HepG2 (cell line): ENCODE results near the gene GATA5. TPM values are rescaled to one million over a fixed set of nuclear protein-coding genes. Genes with fewer than 3 reads are reported as not detected.

Experiments
- HNRNPL ChIP-seq: fragments of 200-400 bp; formaldehyde crosslinking; IDR thresholded peaks from 2 replicates; pipeline ENCODE4 v1.6.1; 2017; ENCODE audit warnings: mild to moderate bottlenecking, low read depth, low read length
- KAT8 ChIP-seq: IDR thresholded peaks from 2 replicates; pipeline ENCODE4 v1.6.1; 2016; ENCODE audit warnings: missing genetic modification reagents, missing compliant biosample characterization
- NFIC ChIP-seq: IDR thresholded peaks from 2 replicates; pipeline ENCODE4 v1.6.1; 2012; ENCODE audit warnings: mild to moderate bottlenecking, low read length, inconsistent platforms
- PLSCR1 ChIP-seq: sonication (generic); formaldehyde crosslinking; IDR thresholded peaks from 2 replicates; pipeline ENCODE4 v1.5.0; 2020; ENCODE audit warnings: missing genetic modification reagents, mild to moderate bottlenecking, borderline replicate concordance
- TIGD3 ChIP-seq: sonication (generic); formaldehyde crosslinking; IDR thresholded peaks from 2 replicates; pipeline ENCODE4 v1.5.1; 2020; ENCODE audit warnings: mild to moderate bottlenecking, missing genetic modification reagents, borderline replicate concordance
- ZBTB39 ChIP-seq: sonication (generic); formaldehyde crosslinking; IDR thresholded peaks from 2 replicates; pipeline ENCODE4 v1.5.0; 2020; ENCODE audit warnings: missing genetic modification reagents
- ZFP90 ChIP-seq: sonication (generic); formaldehyde crosslinking; IDR thresholded peaks from 2 replicates; pipeline ENCODE4 v1.8.0; 2022; ENCODE audit warnings: missing genetic modification reagents, mild to moderate bottlenecking, inconsistent platforms, borderline replicate concordance
- ZIK1 ChIP-seq: sonication (generic); formaldehyde crosslinking; IDR thresholded peaks from 2 replicates; pipeline ENCODE4 v1.5.0; 2020; ENCODE audit warnings: mild to moderate bottlenecking, low read depth, missing genetic modification reagents, borderline replicate concordance
- ZMYM3 ChIP-seq: sonication (generic); formaldehyde crosslinking; IDR thresholded peaks from 2 replicates; pipeline ENCODE4 v1.5.1; 2020; ENCODE audit warnings: mild to moderate bottlenecking, missing genetic modification reagents
- ZNF34 ChIP-seq: sonication (generic); formaldehyde crosslinking; IDR thresholded peaks from 2 replicates; pipeline ENCODE4 v1.4.0; 2020; ENCODE audit warnings: mild to moderate bottlenecking, missing genetic modification reagents, borderline replicate concordance
- ZNF564 ChIP-seq: sonication (generic); formaldehyde crosslinking; IDR thresholded peaks from 2 replicates; pipeline ENCODE4 v1.8.1; 2023; ENCODE audit warnings: mild to moderate bottlenecking, missing genetic modification reagents
- ZNF768 ChIP-seq: sonication (generic); formaldehyde crosslinking; IDR thresholded peaks from 2 replicates; pipeline ENCODE4 v1.4.0; 2020; ENCODE audit warnings: missing genetic modification reagents
- polyA plus RNA-seq, 8 experiments: library from polyadenylated mRNA; depleted of rRNA in 3 of 8; stranded (reverse) in 7 of 8; unstranded in 1 of 8; fragments of >200 nt; fragmentation: Illumina TruSeq in 4 of 8; extraction: Trizol in 4 of 8; gene quantifications; 2 replicates each; pipeline versions ENCODE4 v1.2.1 to v1.2.3, GENCODE V29; 2011 to 2016; ENCODE audit warnings: low read depth in 4 of 8, missing spikeins in 1 of 8, mixed read lengths in 1 of 8; ENCODE audit not compliant: insufficient read depth in 1 of 8
- total RNA-seq, 5 experiments: library from RNA; depleted of rRNA; stranded (reverse); fragments of >200 nt; fragmentation: Illumina TruSeq; extraction: Trizol; gene quantifications; 2 replicates each; pipeline ENCODE4 v1.2.3, GENCODE V29; 2016; ENCODE audit warnings: low read depth in 1 of 5

GATA5 gene
- total and polyA plus RNA-seq, 2 of the 13 experiments (the other 11 are each of a cell fraction or from before 2014, with no cell fraction given), result 0.12 to 0.20 TPM

GRCh38 chr20:62445553-62446340 lies 30.0 kb downstream of the GATA5 start (continued):
- TF ChIP-seq HNRNPL, result 0 out of 2 replicates have a peak, but pooled peaks have one; percentile 59
- TF ChIP-seq ZNF34, result no peak
- TF ChIP-seq TIGD3 (CRISPR knock-in tag), result no peak
- TF ChIP-seq ZFP90 (CRISPR knock-in tag), result no peak
- peak; percentile 98 for TF ChIP-seq ZNF768 (CRISPR knock-in tag)
- TF ChIP-seq ZBTB39 (CRISPR knock-in tag), result no peak
- TF ChIP-seq NFIC, result no peak
- TF ChIP-seq KAT8 (CRISPR knock-in tag), result no peak
- no peak for TF ChIP-seq ZIK1
- TF ChIP-seq ZMYM3 (CRISPR knock-in tag), result 0 out of 2 replicates have a peak, but pooled peaks have one; percentile 11
- no peak for TF ChIP-seq PLSCR1 (CRISPR knock-in tag)
- TF ChIP-seq ZNF564 (CRISPR knock-in tag), result no peak
- TF ChIP-seq, all 625 proteins: peak for 5
